Neural cell (in vitro differentiated cells): ENCODE results near the gene RIMS1.

Source experiments
- CTCF ChIP-seq: fragments of 450-650 bp; IDR thresholded peaks from 2 replicates; pipeline ENCODE4 v1.5.1; 2014; ENCODE audit warnings: antibody characterized with exemption, mild to moderate bottlenecking, moderate library complexity; ENCODE audit not compliant: poor library complexity, severe bottlenecking
- POLR2AphosphoS5 ChIP-seq: IDR thresholded peaks from 2 replicates; pipeline ENCODE4 v1.6.1; 2012
- RAD21 ChIP-seq: fragments of 450-650 bp; conservative IDR thresholded peaks from 2 replicates; pipeline ENCODE4 v1.6.1; 2014; ENCODE audit warnings: antibody characterized with exemption, mild to moderate bottlenecking, moderate library complexity
- REST ChIP-seq: IDR thresholded peaks from 2 replicates; pipeline ENCODE4 v1.6.1; 2012; ENCODE audit warnings: borderline replicate concordance

- TF ChIP-seq CTCF (no peak), REST (no peak), RAD21 (no peak), POLR2AphosphoS5 (no peak)
These were observed 410.0 kb downstream of the RIMS1 start for GRCh38 chr6:72296375-72296774.
